ENCODE data around the gene UQCC2.

The UQCC2 gene

GRCh38 chr6:33688451-33689147 is 22.9 kb downstream of the UQCC2 start:
- FAIRE-seq: no peak

DNA sequence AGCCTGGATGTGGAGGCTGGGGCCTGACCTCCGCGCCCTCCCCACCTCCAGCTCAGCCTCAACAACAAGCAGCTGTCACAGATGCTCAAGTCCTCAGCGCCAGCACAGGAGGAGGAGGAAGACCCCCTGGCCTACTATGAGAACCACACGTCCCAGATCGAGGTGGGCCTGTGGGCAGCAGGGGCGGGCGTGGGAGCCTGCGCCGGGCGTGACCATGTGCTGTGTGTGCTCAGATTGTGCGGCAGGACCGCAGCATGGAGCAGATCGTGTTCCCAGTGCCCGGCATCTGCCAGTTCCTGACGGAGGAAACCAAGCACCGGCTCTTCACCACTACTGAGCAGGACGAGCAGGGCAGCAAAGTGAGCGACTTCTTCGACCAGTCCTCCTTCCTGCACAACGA is 23.5 kb downstream of the UQCC2 start:
- FAIRE-seq: no peak

- no peak for FAIRE-seq
Measured at GRCh38 chr6:33686981-33687975, 24.2 kb downstream of the UQCC2 start.

GRCh38 chr6:33686225-33686924 is 25.1 kb downstream of the UQCC2 start:
- no peak for FAIRE-seq

- FAIRE-seq: no peak
Measured at GRCh38 chr6:33685411-33686224, 25.9 kb downstream of the UQCC2 start.

DNA sequence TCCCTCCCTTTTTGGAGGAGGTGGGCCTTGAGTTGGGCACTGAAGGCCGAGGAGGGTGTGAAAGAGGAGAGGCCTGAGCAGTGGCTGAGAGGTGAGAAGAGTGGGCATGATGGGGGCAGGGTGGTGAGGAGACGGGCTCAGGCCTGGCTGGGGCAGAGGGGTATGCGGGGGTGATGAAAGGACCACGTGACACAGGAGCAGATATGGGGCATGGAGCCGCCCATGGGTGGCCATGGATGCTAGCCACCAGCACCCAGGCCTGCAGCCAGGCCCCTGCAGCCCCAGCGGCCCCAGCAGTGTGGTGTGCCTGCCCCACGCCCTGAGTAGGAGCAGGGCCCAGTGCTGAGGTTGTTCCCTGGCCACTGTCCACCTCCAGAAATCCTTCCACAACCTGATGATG is 26.5 kb downstream of the UQCC2 start:
- FAIRE-seq: no peak

GRCh38 chr6:33684428-33684896 is 27.0 kb downstream of the UQCC2 start:
- no peak for FAIRE-seq

DNA sequence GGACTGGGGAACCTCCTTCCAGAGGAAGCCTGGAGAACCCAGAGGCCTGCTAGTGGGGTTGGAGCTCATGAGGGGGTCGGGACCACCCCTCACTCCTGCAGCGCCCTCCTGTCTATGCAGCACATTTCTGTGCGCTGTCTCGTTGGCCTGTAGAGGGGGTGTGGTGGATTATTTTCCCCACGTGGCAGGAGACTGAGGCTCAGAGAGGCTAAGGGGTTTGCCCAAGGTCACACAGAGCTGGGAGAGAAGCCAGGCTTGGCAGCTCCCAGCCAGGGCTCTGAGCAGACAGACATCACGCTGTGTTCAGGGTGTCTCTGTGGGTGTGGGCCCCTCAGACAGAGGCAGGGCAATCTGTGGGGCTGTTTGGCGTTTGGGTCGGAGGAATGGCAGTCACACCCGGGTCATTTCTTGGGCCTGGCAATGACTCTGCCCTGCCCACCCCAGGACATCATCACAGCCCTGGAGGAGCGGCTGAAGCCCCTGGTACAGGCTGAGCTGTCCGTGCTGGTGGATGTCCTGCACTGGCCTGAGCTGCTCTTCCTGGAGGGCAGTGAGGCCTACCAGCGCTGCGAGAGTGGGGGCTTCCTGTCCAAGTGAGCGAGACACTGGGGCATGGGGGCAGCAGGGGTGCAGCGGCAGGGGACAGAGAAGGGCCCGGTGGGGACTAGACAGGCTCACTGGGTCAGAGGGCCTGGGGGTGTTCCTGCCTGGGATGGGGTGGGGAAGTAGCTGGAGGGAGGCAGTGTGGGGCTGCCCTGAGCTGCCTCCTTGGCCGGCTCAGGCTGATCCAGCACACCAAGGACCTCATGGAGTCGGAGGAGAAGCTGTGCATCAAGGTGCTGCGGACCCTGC is 27.7 kb downstream of the UQCC2 start:
- FAIRE-seq: no peak

DNA sequence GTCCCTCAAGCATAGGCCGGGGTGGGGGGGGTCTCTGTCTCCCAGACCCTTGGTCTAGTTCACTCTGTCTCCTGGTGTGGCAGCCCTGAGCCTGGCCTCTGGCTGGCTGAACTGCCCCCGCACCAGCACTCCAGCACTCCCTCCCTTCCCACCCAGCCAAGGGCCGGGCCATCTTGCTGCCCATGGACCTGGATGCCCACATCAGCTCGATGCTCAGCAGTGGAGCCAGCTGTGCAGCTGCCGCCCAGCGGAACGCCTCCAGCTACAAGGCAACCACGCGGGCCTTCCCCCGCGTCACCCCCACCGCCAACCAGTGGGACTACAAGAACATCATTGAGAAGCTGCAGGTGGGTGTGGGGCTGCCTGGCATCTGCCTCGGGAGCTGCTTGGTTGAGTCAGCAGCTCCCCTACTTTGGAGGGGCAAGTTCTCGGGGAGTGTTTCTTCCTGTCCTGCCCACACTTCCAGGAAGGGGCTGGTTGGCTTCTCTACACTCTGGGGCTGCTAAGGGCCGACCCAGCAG is 28.4 kb downstream of the UQCC2 start:
- FAIRE-seq: no peak

DNA sequence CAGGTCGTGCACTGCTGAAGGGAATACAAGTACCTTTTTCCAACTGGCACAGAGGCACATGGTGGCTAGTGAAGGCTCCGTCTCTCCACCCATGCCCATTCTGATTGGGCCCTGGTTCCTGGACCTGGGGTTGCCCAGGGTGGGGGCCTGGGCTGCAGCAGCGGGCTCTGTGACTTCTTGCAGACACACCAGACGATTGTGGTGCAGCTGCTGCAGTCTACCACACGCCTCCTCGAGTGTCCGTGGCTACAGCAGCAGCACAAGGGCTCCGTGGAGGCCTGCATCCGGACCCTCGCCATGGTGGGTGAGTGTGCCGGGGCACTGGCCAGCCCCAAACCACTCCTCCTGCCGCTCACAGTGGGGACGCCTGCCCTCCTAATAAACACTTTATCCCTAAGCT is 29.2 kb downstream of the UQCC2 start:
- FAIRE-seq: no peak

DNA sequence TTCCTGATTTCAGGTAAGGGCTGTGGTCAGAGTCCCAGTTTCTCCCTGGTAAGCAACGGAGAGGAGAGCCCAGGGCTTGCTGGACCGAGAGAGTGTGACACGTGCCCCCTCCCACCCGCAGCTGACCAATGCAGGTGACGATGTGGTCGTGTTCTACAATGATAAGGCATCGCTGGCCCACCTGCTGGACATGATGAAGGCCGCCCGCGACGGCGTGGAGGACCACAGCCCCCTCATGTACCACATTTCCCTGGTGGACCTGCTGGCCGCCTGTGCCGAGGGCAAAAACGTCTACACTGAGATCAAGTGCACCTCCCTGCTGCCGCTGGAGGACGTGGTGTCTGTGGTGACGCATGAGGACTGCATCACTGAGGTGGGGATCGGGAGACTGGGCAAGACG is 31.7 kb downstream of the UQCC2 start:
- FAIRE-seq: no peak

GRCh38 chr6:33678932-33679490 is 32.5 kb downstream of the UQCC2 start:
- no peak for FAIRE-seq

DNA sequence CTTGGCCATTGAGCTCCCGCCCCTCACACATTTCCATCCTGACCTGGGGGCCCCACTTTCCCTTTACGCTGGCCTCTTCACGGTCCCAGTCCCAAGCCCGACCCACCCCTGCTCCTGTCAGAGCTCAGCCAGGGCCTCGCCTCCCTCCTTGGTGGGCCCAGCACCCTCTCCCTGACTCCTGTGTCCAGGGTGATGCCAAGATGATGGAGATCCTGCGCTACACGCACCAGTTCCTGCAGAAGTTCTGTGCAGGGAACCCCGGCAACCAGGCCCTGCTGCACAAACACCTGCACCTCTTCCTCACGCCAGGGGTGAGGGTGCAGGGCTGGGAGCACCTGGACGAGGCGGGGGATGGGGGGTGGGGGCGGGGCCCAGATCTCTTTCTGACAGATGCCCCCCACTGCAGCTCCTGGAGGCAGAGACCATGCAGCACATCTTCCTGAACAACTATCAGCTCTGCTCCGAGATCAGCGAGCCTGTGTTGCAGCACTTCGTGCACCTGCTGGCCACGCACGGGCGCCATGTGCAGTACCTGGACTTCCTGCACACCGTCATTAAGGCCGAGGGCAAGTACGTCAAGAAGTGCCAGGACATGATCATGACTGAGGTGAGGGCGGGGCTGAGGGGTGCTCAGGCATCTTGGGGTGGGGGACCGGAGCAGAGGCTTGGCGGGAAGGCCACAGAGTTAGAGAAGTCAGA is 33.1 kb downstream of the UQCC2 start:
- no peak for FAIRE-seq

GRCh38 chr6:33677689-33678088 is 33.8 kb downstream of the UQCC2 start:
- FAIRE-seq: no peak

DNA sequence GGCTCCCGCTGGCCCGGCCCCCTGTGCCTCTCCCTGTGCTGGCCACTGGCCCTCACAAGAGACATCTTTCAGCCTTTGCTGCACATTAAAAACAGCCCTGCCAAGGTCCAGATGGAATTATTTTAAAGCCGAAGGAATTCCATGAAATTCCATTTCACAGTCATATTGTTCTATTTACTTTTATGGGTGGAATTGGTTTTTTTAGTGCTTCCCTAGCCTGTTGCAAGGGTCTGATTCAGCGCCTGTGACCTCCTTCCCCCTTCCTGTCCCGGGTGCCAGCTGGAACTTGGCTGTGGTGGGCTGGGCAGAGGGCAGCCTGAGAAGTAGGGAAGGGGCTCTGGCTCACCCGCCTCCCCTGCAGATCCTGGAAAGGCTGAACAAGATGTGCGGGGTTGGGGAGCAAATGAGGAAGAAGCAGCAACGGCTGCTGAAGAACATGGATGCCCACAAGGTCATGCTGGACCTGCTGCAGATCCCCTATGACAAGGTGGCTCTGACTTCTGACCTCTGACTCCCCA is 34.3 kb downstream of the UQCC2 start:
- no peak for FAIRE-seq

DNA sequence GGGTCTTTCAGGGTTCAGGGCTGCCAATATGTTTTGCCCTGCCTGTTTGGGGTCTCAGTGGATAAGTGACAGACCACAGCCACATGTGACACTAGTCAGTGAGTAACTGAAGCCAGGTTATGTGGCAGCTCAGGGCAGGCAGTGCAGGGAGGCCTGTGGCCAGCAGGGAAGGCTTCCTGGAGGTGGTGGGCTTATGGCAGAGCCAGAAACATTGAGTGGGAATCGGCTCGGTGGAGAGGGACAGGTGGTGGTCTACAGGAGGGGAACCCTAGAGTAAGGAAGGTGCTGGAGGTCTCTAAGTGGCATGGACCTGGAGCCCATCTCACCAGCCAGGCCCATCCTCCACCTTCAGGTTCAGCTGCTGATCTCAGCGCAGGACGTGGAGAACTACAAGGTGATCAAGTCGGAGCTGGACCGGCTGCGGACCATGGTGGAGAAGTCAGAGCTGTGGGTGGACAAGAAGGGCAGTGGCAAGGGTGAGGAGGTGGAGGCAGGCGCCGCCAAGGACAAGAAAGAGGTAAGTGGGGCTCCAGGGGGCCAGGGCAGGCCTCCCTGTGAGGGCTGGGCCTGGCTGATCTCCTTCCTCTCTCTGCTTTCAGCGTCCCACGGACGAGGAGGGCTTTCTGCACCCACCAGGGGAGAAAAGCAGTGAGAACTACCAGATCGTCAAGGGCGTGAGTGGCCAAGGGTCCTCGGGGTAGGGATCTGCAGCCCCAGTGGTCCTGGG is 34.9 kb downstream of the UQCC2 start:
- FAIRE-seq: no peak

GRCh38 chr6:33675968-33676367 is 35.5 kb downstream of the UQCC2 start:
- no peak for FAIRE-seq

DNA sequence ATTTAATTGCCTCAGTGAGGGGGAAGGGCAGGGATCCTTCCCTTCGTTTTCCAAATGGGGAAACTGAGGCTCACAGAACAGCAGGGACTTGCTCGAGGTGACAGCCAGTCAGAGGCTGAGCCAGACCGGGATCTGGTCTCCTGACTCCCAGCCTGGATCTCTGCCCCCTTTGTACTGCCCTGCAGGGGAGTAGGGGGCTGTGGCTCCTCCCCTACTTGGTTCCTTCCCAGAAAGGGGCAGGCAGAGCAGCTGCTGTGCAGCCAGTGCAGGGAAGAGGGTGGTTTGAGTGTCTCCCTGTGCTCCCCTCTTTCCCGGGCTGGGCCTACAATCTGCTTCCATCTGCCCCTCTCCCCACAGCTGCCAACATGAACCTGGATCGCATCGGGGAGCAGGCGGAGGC is 37.6 kb downstream of the UQCC2 start:
- FAIRE-seq: no peak

GRCh38 chr6:33672808-33673207 is 38.7 kb downstream of the UQCC2 start:
- no peak for FAIRE-seq

Measured in TTC549 (cell line).